ENCODE results near the gene RMC1. TPM values are rescaled to one million over a fixed set of nuclear protein-coding genes. Genes with fewer than 3 reads are reported as not detected.

RMC1 gene
- total and polyA plus RNA-seq, 2 donors from 2014 or later: 25.9 to 40.4 TPM

- Histone ChIP-seq H3K4me3 (ENCODE audit: low read length in 3 of 3) (no peak overlapping the region), H3K27ac (ENCODE audit: low read depth in 2 of 2, low read length in 2 of 2) (no peak overlapping the region), H3K9ac (ENCODE audit: low read length in 3 of 3) (no peak overlapping the region), H3K36me3 (ENCODE audit: control insufficient read depth in 2 of 3, insufficient read depth in 3 of 3, low read length in 3 of 3) (peaks cover 3 to 19% (median 13%) of the 10 kb centered on the region in 3 donors), H3K9me3 (ENCODE audit: control insufficient read depth in 2 of 3, insufficient read depth in 1 of 3, low read length in 3 of 3) (no peaks in the 10 kb centered on the region), H3K27me3 (ENCODE audit: control insufficient read depth, insufficient read depth, low read length) (no peaks in the 10 kb centered on the region), H3K4me1 (ENCODE audit: control insufficient read depth in 2 of 3, insufficient read depth in 2 of 3, low read depth in 1 of 3, low read length in 3 of 3) (no peaks in the 10 kb centered on the region)
- DNase-seq (no peak), FAIRE-seq (no peak)
- no peak for TF ChIP-seq CTCF (IDR thresholded peaks at IDR 0.05; ENCODE audit: borderline replicate concordance, extremely low read depth, insufficient read depth)
- intact Hi-C loops (cut with DNase I): no loop called here
These were observed 65.2 kb downstream of the RMC1 start for GRCh38 chr18:23568281-23569138.

GRCh38 chr18:23569299-23570063, 66.2 kb downstream of the RMC1 start:
- Histone ChIP-seq H3K27me3 (ENCODE audit: control insufficient read depth, insufficient read depth, low read length) (no peaks in the 10 kb centered on the region), H3K27ac (ENCODE audit: low read depth in 2 of 2, low read length in 2 of 2) (no peak overlapping the region), H3K4me1 (ENCODE audit: control insufficient read depth in 2 of 3, insufficient read depth in 2 of 3, low read depth in 1 of 3, low read length in 3 of 3) (peaks cover 0 to 6% (median 0%) of the 10 kb centered on the region in 3 donors), H3K36me3 (ENCODE audit: control insufficient read depth in 2 of 3, insufficient read depth in 3 of 3, low read length in 3 of 3) (peaks cover 3 to 19% (median 13%) of the 10 kb centered on the region in 3 donors), H3K9ac (ENCODE audit: low read length in 3 of 3) (no peak overlapping the region), H3K9me3 (ENCODE audit: control insufficient read depth in 2 of 3, insufficient read depth in 1 of 3, low read length in 3 of 3) (no peaks in the 10 kb centered on the region), H3K4me3 (ENCODE audit: low read length in 3 of 3) (no peak overlapping the region)
- DNase-seq: no peak
- intact Hi-C loops (cut with DNase I): no loop called here
- no peak for TF ChIP-seq CTCF (IDR thresholded peaks at IDR 0.05; ENCODE audit: borderline replicate concordance, extremely low read depth, insufficient read depth)
- no peak for FAIRE-seq

- Histone ChIP-seq H3K9ac (ENCODE audit: low read length in 3 of 3) (no peak overlapping the region), H3K4me3 (ENCODE audit: low read length in 3 of 3) (no peak overlapping the region), H3K27me3 (ENCODE audit: control insufficient read depth, insufficient read depth, low read length) (no peaks in the 10 kb centered on the region), H3K36me3 (ENCODE audit: control insufficient read depth in 2 of 3, insufficient read depth in 3 of 3, low read length in 3 of 3) (peaks cover 3 to 19% (median 13%) of the 10 kb centered on the region in 3 donors), H3K9me3 (ENCODE audit: control insufficient read depth in 2 of 3, insufficient read depth in 1 of 3, low read length in 3 of 3) (no peaks in the 10 kb centered on the region), H3K27ac (ENCODE audit: low read depth in 2 of 2, low read length in 2 of 2) (no peak overlapping the region), H3K4me1 (ENCODE audit: control insufficient read depth in 2 of 3, insufficient read depth in 2 of 3, low read depth in 1 of 3, low read length in 3 of 3) (peaks cover 0 to 6% (median 0%) of the 10 kb centered on the region in 3 donors)
- intact Hi-C loops (cut with DNase I): no loop called here
- FAIRE-seq (no peak), DNase-seq (no peak)
- no peak for TF ChIP-seq CTCF (IDR thresholded peaks at IDR 0.05; ENCODE audit: borderline replicate concordance, extremely low read depth, insufficient read depth)
These were observed 67.7 kb downstream of the RMC1 start for GRCh38 chr18:23570912-23571504.

Data from kidney (tissue), 14 donors.